Glomerular endothelial cell (primary cell): Measurements from ENCODE around the gene OPN4. TPM values are rescaled to one million over a fixed set of nuclear protein-coding genes. Genes with fewer than 3 reads are reported as not detected.

Source experiments
- DNase-seq: peaks from one replicate; pipeline ENCODE4 v3.0.0-alpha.2; 2011; ENCODE audit warnings: low read depth, low spot score; ENCODE audit errors: extremely low read depth
- total RNA-seq: library from RNA; depleted of rRNA; stranded (reverse); fragments of >200 nt; gene quantifications from 2 replicates; pipeline ENCODE4 v1.2.3, GENCODE V29; 2015

OPN4 gene
- total RNA-seq, 1 donor from 2014 or later = not detected

DNA sequence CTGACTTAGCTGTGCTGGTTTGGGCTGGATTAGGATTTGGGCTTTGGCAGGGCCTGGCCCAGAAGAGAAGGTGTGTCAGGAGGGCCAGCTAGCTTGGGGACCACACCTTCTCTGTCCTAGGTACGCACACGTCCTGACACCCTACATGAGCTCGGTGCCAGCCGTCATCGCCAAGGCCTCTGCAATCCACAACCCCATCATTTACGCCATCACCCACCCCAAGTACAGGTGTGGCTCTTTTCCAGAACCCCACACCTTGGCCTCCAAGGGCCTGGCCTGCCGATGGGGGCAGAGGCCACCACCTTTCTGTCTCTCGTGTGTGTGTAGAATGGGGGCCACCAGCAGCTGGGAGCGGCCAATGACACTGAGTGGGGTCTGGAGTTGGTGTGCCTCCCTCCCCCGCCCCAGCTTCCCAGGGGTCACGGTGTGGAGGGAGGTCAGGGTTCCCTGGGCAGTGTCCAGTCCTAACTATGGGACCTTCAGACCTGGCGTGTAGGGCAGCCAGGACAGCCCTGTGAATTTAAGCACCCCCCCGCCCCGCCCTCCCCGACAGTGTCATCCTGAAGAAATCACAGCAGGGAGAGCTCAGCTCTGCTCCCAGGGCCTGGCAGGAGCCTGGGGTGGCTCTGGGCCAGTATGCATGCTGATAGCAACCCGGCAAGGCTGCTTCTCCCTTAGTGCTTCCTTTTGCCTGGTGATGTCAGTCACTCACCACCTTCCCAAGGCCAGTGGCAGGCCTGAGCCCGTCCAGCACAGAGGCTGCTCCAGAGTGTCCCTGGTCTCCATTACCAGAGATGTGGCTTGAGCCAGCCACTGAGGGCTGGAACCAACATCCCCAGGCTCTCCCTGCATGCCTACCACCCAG, 7.0 kb downstream of the OPN4 start:
- DNase-seq = no peak

DNA sequence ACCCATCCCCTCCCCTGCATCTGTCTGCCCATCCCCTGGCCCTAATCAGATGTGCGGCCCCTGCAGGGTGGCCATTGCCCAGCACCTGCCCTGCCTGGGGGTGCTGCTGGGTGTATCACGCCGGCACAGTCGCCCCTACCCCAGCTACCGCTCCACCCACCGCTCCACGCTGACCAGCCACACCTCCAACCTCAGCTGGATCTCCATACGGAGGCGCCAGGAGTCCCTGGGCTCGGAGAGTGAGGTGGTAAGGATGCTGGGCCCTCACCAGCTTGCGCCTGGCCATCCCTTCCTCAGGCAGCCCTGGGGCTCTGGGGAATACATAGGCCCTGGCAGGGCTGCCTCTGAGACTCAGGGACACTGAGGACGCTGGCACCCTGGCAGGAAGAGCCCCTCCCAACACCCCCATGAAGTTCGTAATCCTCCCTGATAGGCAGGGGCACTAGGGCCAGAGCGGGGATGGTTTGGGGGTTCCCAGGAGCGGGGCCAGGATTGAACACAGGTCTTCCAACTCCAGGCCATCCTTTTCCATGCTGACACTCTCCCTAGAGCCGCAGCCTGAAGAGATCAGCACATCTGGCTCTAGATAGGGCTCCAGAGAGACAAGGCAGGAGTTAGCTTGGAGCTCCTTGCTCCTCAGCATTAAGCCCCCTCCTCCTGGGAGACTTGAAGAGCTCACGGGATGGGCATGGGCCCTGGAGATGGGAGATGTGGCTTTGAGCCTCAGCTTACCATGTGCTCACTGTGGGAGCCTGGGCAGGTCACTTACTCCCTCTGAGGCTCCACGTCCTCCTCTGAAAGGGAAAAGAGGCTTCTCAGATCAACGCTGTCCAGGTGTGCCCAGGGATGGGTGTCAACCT, 8.1 kb downstream of the OPN4 start:
- DNase-seq = no peak

- DNase-seq = no peak
Measured at GRCh38 chr10:86663046-86663345, 8.6 kb downstream of the OPN4 start.

GRCh38 chr10:86663576-86664339, 9.4 kb downstream of the OPN4 start:
- no peak for DNase-seq

- DNase-seq = no peak
Measured at GRCh38 chr10:86664341-86665217, 10.2 kb downstream of the OPN4 start.

- no peak for DNase-seq
Measured at GRCh38 chr10:86665218-86665607, 10.9 kb downstream of the OPN4 start.

- no peak for DNase-seq
Measured at GRCh38 chr10:86665868-86666267, 11.5 kb downstream of the OPN4 start.

GRCh38 chr10:86666538-86666937, 12.2 kb downstream of the OPN4 start:
- no peak for DNase-seq

GRCh38 chr10:86667421-86668181, 13.3 kb downstream of the OPN4 start:
- DNase-seq = no peak

DNA sequence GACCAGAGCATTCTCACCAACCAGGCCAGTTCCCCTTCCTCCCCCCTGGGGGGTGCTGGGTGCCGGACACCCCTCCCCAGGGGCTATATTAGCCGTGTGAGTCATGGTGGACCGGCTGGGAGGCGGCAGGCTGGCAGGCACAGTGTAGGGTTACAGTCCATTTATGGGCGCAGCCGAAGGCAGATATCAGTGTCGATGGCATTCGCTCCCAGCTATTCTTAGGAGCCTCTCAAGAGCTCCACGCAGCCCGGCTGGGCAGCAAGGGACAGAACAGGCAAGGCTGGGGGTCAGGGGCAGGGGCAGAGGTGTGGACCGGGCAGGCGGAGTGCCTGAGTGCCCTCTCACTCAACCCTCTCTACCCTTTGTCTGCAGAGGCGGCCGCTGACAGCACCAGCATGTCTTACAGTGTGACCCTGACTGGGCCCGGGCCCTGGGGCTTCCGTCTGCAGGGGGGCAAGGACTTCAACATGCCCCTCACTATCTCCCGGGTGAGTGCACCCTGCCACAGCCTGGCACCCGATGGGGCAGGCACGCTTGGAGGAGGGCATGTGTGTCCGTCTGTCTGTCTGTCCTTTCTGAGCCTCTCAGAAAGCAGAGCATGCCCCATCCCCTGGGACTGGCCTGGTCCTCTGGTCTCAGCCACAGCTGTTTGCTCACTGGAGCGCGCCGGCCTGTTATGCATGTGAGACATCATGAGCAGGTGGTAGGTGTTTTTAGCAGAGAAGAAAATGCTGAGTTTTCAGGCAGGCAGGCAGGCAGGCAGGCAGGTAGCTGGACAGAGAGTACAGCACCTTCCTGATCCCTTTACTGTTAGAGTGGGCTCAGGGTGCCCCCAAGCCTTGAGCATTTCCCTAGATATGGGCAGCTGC, 14.2 kb downstream of the OPN4 start, which contains the start of gene LDB3:
Gene LDB3, plus strand, starts transcription at position 215 of the 869 bp plus-strand sequence. Its CDS starts 181 bp downstream, at position 396.
- DNase-seq = no peak

GRCh38 chr10:86670290-86670811, 16.0 kb downstream of the OPN4 start:
- no peak for DNase-seq

GRCh38 chr10:86670876-86671275, 16.5 kb downstream of the OPN4 start:
- no peak for DNase-seq

DNA sequence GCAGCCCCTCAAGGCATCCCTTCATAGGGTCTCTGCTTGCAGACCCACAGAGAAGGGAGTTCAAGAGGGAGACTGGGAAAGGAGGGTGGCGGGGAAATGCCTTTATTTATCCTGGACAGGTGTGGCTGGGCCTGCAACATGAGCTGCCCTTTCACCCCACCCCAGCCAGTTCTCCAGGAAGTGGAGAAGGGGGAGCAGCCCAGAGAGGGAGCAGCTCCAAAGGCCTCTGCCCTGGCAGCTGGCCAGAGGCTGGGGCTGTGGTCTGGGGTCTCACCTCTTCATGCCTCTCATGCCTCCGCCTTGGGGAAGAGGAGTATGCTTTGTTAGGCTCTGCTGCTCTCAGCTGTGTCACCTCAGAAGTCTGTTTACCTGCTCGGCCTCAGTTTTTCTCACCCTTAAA, 17.1 kb downstream of the OPN4 start:
- no peak for DNase-seq

GRCh38 chr10:86671985-86672710, 17.8 kb downstream of the OPN4 start:
- no peak for DNase-seq

DNA sequence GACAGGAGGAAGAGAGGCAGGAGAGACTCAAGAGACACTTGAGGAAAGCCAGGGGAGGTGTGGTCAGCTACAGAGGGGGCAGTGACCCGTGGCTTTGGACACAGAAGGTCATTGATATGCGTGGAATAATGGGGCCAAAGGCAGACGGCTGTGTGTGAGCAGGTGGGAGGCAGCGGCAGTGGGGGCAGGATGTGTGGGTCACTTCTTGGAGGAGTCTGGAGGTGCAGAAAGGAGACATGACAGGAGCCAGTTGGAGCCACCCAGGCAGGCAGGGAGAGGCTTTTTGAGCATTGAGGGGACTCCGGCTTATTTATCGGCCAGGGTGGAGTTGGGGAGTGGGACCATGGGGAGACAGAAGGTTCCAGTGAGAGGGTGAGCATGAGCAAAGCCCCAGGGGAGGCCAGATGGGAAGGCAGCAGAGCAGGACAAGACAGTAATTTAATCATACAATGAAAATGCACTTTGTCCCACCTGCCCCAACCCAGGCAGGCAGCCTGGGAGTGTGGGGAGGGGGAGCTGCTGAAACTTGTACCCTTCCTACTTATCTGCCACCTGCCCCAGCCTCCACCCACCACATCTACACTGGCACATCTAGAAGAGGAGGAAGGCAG, 19.0 kb downstream of the OPN4 start:
- DNase-seq = no peak

GRCh38 chr10:86673827-86674581, 19.7 kb downstream of the OPN4 start:
- no peak for DNase-seq
